Skeletal muscle satellite cell (primary cell): ENCODE results near the gene SIGLEC15.
"Not testable (repeated sequence)": the region's sequence is repeated elsewhere in the genome, so short reads cannot be mapped to it uniquely, and the experiment has no call there.

Source experiments
- H3K27me3 ChIP-seq: 2 replicates; pipeline ENCODE4 v1.7.0; 2013; ENCODE audit warnings: low read length; ENCODE audit not compliant: control insufficient read depth, insufficient read depth
- H3K36me3 ChIP-seq: 2 replicates; pipeline ENCODE4 v1.7.0; 2013; ENCODE audit warnings: mild to moderate bottlenecking, control low read depth, low read length; ENCODE audit not compliant: insufficient read depth
- H3K4me1 ChIP-seq: 2 replicates; pipeline ENCODE4 v1.7.0; 2013; ENCODE audit warnings: low read length; ENCODE audit not compliant: control insufficient read depth, insufficient read depth
- H3K4me2 ChIP-seq: 2 replicates; pipeline ENCODE4 v1.7.0; 2013; ENCODE audit warnings: mild to moderate bottlenecking, low read length
- H3K4me3 ChIP-seq: 2 replicates; pipeline ENCODE4 v1.7.0; 2013; ENCODE audit warnings: low read length
- H3K9ac ChIP-seq: 2 replicates; pipeline ENCODE4 v1.7.0; 2013; ENCODE audit warnings: mild to moderate bottlenecking, low read depth, low read length, moderate library complexity
- H3K9me3 ChIP-seq: replicated peaks from 2 replicates; pipeline ENCODE4 v1.7.0; 2013; ENCODE audit warnings: mild to moderate bottlenecking, control low read depth, low read length

SIGLEC15 gene

GRCh38 chr18:45838302-45839070 is 13.0 kb downstream of the SIGLEC15 start:
- H3K9ac ChIP-seq = no peak overlapping the region

DNA sequence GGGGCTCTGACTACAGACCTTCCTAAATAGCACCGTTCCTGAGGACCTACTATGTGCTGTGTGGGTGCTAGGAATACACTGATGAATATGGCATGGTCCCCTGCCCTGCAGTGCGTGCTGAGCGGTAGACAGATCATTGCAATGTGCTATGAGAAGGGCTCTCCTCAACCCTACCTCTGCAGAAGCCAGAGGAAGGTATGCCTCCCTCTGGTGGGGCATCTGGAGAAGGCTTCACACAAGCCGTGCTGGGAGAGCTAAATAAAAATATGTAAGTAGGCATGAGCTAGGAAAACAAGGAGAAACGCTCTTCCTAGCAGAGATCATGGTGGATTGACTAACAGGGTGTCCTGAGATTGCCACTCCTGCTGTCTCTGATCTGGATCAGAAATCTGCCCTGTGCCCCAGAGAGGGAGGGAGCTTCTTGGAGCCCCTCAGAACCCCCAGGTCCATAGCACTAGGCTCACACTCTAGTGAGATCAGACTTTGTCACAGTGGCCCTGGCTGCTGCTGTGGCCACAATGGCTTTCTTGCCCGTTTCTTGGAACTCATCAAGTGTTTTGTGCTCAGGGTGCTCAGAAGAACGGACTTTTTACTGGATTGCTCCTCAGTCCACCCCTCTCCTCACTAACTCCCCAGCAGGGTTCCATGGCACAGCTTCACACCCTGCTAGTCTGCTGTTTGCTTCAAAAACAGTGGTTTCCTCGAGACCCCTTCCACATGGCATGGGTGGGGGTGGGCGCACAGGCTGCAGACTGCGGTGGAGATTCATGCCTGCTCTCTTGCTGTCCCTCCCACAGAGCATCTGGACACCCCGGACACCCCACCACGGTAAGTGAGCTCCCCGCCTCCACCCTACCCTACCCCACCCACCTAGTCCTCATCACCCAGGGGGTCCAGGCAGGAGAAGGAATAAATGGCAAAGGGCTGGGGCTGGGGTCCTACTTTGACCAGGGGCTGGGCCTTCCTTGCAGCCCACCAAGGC is 14.2 kb downstream of the SIGLEC15 start:
- H3K9ac ChIP-seq = no peak overlapping the region
- no peaks in the 10 kb centered on the region for H3K9me3 ChIP-seq
- H3K36me3 ChIP-seq = no peaks in the 10 kb centered on the region
- peaks cover 39% of the 10 kb centered on the region for H3K4me1 ChIP-seq
- no peak overlapping the region for H3K4me2 ChIP-seq
- H3K4me3 ChIP-seq = no peak overlapping the region
- no peaks in the 10 kb centered on the region for H3K27me3 ChIP-seq

More at GRCh38 chr18:45838302-45839070, 13.0 kb downstream of the SIGLEC15 start:
- Histone ChIP-seq H3K27me3 (no peaks in the 10 kb centered on the region), H3K9me3 (no peaks in the 10 kb centered on the region), H3K4me2 (peak overlapping the region; percentile 66), H3K4me3 (no peak overlapping the region), H3K4me1 (peaks cover 49% of the 10 kb centered on the region), H3K36me3 (no peaks in the 10 kb centered on the region)

GRCh38 chr18:45841060-45841764 is 15.7 kb downstream of the SIGLEC15 start:
- H3K9me3 ChIP-seq = no peaks in the 10 kb centered on the region
- H3K4me1 ChIP-seq = peaks cover 42% of the 10 kb centered on the region
- no peaks in the 10 kb centered on the region for H3K27me3 ChIP-seq
- no peak overlapping the region for H3K4me3 ChIP-seq
- no peak overlapping the region for H3K9ac ChIP-seq
- peaks cover 5% of the 10 kb centered on the region for H3K36me3 ChIP-seq
- no peak overlapping the region for H3K4me2 ChIP-seq

- Histone ChIP-seq H3K36me3 (peaks cover 5% of the 10 kb centered on the region), H3K9me3 (no peaks in the 10 kb centered on the region), H3K4me1 (peaks cover 39% of the 10 kb centered on the region), H3K9ac (no peak overlapping the region), H3K4me3 (no peak overlapping the region), H3K27me3 (no peaks in the 10 kb centered on the region), H3K4me2 (no peak overlapping the region)
Observed at GRCh38 chr18:45841765-45842442, 16.4 kb downstream of the SIGLEC15 start.

DNA sequence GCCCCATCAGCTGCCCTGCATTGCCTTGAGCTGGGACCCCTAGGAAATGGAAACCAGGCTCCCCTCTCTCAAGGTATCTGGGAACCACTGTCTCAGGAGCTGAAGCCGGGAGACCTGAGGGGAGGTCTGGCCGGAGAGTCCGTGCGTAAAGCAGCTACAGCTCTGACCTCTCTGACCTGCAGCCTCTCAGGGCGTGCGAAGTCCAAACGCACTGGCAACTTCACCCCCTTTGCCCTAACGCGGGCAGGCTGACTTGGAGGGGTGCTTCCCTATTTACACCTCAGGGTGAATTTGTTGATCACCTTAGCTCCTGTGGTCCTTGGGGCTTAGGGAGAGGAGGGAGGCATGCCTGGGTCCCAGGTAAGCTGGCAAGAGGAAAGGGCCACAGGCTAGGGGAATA is 17.5 kb downstream of the SIGLEC15 start:
- no peak overlapping the region for H3K4me3 ChIP-seq
- no peaks in the 10 kb centered on the region for H3K9me3 ChIP-seq
- H3K27me3 ChIP-seq = no peaks in the 10 kb centered on the region
- no peak overlapping the region for H3K4me2 ChIP-seq
- no peak overlapping the region for H3K9ac ChIP-seq
- H3K36me3 ChIP-seq = peaks cover 7% of the 10 kb centered on the region
- H3K4me1 ChIP-seq = peaks cover 30% of the 10 kb centered on the region

- H3K4me1 ChIP-seq = peaks cover 12% of the 10 kb centered on the region
- no peak overlapping the region for H3K4me2 ChIP-seq
- H3K9ac ChIP-seq = no peak overlapping the region
- no peaks in the 10 kb centered on the region for H3K9me3 ChIP-seq
- no peak overlapping the region for H3K4me3 ChIP-seq
- no peaks in the 10 kb centered on the region for H3K27me3 ChIP-seq
- peaks cover 19% of the 10 kb centered on the region for H3K36me3 ChIP-seq
Observed at GRCh38 chr18:45844938-45845337, 19.5 kb downstream of the SIGLEC15 start.

GRCh38 chr18:45845410-45845809 is 19.9 kb downstream of the SIGLEC15 start:
- H3K4me2 ChIP-seq = no peak overlapping the region
- no peaks in the 10 kb centered on the region for H3K27me3 ChIP-seq
- peaks cover 8% of the 10 kb centered on the region for H3K4me1 ChIP-seq
- no peak overlapping the region for H3K4me3 ChIP-seq
- peaks cover 24% of the 10 kb centered on the region for H3K36me3 ChIP-seq
- no peaks in the 10 kb centered on the region for H3K9me3 ChIP-seq
- no peak overlapping the region for H3K9ac ChIP-seq

DNA sequence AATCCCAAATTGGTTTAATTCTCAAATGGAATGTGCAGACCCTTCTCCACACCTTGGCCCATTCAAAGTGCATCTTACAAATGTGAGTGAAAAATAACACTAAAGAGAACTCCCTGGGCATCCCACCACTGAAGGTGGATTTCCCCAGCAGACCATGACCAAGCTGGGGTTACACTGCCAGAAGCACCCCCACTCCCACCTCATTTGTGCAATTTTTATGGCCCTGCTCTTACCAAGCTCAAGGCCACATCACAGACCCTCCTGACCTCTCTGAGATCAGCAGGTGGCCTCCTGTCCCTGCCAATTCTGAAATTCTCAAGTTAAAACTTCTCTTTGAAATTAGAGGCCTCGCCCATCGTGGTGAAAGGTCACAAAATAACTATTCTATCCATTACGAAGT is 21.6 kb downstream of the SIGLEC15 start:
- Histone ChIP-seq H3K4me3 (no peak overlapping the region), H3K4me2 (no peak overlapping the region), H3K4me1 (peaks cover 4% of the 10 kb centered on the region), H3K27me3 (no peaks in the 10 kb centered on the region), H3K9me3 (no peaks in the 10 kb centered on the region), H3K9ac (no peak overlapping the region), H3K36me3 (peaks cover 41% of the 10 kb centered on the region)

- not testable (repeated sequence) for H3K9ac ChIP-seq, H3K4me3 ChIP-seq, H3K4me2 ChIP-seq, H3K9me3 ChIP-seq, H3K4me1 ChIP-seq, H3K27me3 ChIP-seq
- H3K36me3 ChIP-seq = peaks cover 56% of the 10 kb centered on the region
Observed at GRCh38 chr18:45848643-45849042, 23.2 kb downstream of the SIGLEC15 start.

- Histone ChIP-seq H3K4me2 (no peak overlapping the region), H3K4me3 (no peak overlapping the region), H3K9me3 (no peaks in the 10 kb centered on the region), H3K27me3 (no peaks in the 10 kb centered on the region), H3K4me1 (peaks cover 4% of the 10 kb centered on the region), H3K36me3 (peaks cover 64% of the 10 kb centered on the region), H3K9ac (no peak overlapping the region)
Observed at GRCh38 chr18:45849529-45849928, 24.1 kb downstream of the SIGLEC15 start.

DNA sequence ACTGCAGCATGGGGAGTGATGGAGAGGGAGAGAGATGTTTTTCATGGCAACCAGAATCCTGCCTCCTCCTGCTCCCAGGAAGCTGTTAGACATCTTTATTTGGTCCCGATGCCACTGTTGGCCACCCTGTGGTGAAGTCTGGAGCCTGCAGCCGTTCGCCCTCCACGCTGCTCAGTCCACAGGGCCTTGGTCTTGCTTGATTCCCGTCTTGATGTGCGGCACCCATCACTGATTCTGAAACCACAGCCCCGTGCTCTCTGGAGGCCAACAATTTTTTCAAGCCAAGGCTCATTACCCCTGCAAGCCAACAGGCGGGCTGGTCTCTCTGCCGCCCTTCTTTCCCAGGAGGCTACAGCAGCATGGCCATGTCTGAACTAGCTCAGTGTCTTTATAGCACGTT is 24.5 kb downstream of the SIGLEC15 start:
- peaks cover 68% of the 10 kb centered on the region for H3K36me3 ChIP-seq
- no peaks in the 10 kb centered on the region for H3K27me3 ChIP-seq
- peaks cover 4% of the 10 kb centered on the region for H3K4me1 ChIP-seq
- no peak overlapping the region for H3K4me2 ChIP-seq
- H3K9me3 ChIP-seq = no peaks in the 10 kb centered on the region
- H3K4me3 ChIP-seq = no peak overlapping the region
- no peak overlapping the region for H3K9ac ChIP-seq
